ENCODE data around the gene SLC7A14. TPM values are rescaled to one million over a fixed set of nuclear protein-coding genes. Genes with fewer than 3 reads are reported as not detected.

SLC7A14 gene
- total and polyA plus RNA-seq, 9 donors: under 0.01 to 0.62 (median 0.20) TPM; not detected in 2

DNA sequence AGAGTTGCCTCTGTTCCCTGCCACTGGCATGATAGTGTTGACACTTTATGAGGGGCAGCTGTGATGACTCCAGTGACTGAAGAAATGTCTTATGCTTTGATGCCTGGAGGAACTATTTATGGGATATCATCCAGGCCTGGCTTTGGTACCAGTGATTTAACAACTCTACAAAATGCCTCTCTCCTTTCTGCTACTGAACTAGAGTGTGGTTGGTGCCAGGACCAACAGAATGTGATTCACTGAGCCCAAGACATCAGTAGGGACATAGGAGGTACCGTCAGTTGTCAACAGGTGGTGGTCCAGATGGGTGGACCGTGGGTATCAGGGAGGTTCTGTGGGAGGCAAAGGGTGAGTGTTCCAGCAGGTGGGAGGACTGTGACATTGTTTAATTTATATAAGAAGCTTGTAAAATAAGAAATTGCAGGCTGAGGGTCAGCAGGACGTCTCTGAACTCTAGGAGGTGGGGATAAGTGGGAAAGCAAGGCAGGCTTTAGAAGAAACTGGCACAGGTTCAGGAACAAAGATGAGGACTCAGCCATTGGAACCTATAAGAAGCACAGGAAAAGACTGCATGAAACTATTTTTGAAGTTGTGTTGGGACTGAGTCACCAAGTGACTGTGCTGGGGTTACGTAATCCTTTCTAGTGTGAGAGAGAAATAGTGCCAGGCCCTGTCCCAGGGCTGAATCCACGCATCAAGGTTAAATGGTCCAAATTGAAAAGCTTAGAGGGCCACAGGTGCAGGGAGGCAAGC lies 28.5 kb upstream of the SLC7A14 start:
- H3K4me1 ChIP-seq (ENCODE audit: control insufficient read depth, insufficient read depth, low read length): no peaks in the 10 kb centered on the region
- WGBS (ENCODE audit: insufficient coverage): 52% methylated on average over 5 of the region's 5 CpGs

GRCh38 chr3:170611751-170612150 lies 25.9 kb upstream of the SLC7A14 start:
- H3K9me3 ChIP-seq (replicated peaks; ENCODE audit: control insufficient read depth, low read depth, low read length): no peaks in the 10 kb centered on the region
- H3K27ac ChIP-seq (ENCODE audit: low read length): no peak overlapping the region
- no peak for DNase-seq
- no peaks in the 10 kb centered on the region for H3K36me3 ChIP-seq (ENCODE audit: control insufficient read depth, insufficient read depth, low read length)
- no peaks in the 10 kb centered on the region for H3K4me1 ChIP-seq (ENCODE audit: control insufficient read depth, insufficient read depth, low read length)
- no CpG with 5 or more reads among the region's 2 CpGs for WGBS (ENCODE audit: insufficient coverage)
- H3K4me3 ChIP-seq (ENCODE audit: low read length): no peak overlapping the region
- no peaks in the 10 kb centered on the region for H3K27me3 ChIP-seq (ENCODE audit: control insufficient read depth, insufficient read depth, low read length)

More for the DNA sequence above, 28.5 kb upstream of the SLC7A14 start:
- DNase-seq: no peak
- no peak overlapping the region for H3K4me3 ChIP-seq (ENCODE audit: low read length)
- H3K27me3 ChIP-seq (ENCODE audit: control insufficient read depth, insufficient read depth, low read length): no peaks in the 10 kb centered on the region
- no peaks in the 10 kb centered on the region for H3K36me3 ChIP-seq (ENCODE audit: control insufficient read depth, insufficient read depth, low read length)
- no peaks in the 10 kb centered on the region for H3K9me3 ChIP-seq (replicated peaks; ENCODE audit: control insufficient read depth, low read depth, low read length)
- H3K27ac ChIP-seq (ENCODE audit: low read length): no peak overlapping the region

- Histone ChIP-seq H3K4me1 (ENCODE audit: control insufficient read depth, insufficient read depth, low read length) (no peaks in the 10 kb centered on the region), H3K27me3 (ENCODE audit: control insufficient read depth, insufficient read depth, low read length) (no peaks in the 10 kb centered on the region), H3K9me3 (replicated peaks; ENCODE audit: control insufficient read depth, low read depth, low read length) (no peaks in the 10 kb centered on the region), H3K36me3 (ENCODE audit: control insufficient read depth, insufficient read depth, low read length) (no peaks in the 10 kb centered on the region), H3K4me3 (ENCODE audit: low read length) (no peak overlapping the region), H3K27ac (ENCODE audit: low read length) (no peak overlapping the region)
- no peak for DNase-seq
- WGBS (ENCODE audit: insufficient coverage): 75% methylated on average over 2 of the region's 8 CpGs
Measured at GRCh38 chr3:170610321-170610884, 24.5 kb upstream of the SLC7A14 start.

- no peak overlapping the region for H3K4me3 ChIP-seq (ENCODE audit: low read length)
- H3K4me1 ChIP-seq (ENCODE audit: control insufficient read depth, insufficient read depth, low read length): no peaks in the 10 kb centered on the region
- no peaks in the 10 kb centered on the region for H3K36me3 ChIP-seq (ENCODE audit: control insufficient read depth, insufficient read depth, low read length)
- WGBS (ENCODE audit: insufficient coverage): no CpG with 5 or more reads among the region's 1 CpG
- no peak for DNase-seq
- no peaks in the 10 kb centered on the region for H3K27me3 ChIP-seq (ENCODE audit: control insufficient read depth, insufficient read depth, low read length)
- H3K9me3 ChIP-seq (replicated peaks; ENCODE audit: control insufficient read depth, low read depth, low read length): no peaks in the 10 kb centered on the region
- H3K27ac ChIP-seq (ENCODE audit: low read length): no peak overlapping the region
Measured at GRCh38 chr3:170608475-170608874, 22.6 kb upstream of the SLC7A14 start.

DNA sequence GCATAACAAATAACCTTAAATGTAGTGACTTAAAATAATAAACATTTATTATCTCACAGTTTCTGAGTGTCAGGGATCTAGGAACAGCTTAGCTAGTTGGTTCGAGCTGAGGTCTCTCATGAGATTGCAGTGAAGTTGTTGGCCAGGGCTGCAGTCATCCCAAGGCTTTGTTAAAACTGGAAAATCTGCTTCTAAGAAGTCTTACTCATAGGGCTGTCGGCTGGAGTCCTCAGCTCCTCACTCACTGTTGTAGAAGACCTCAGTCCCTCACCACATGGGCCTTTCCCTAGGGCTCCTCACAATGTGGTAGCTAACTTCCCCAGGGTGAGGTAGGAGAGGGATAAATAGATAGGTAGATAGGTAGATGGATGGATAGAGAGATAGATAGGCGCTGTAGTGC lies 20.8 kb upstream of the SLC7A14 start:
- no peaks in the 10 kb centered on the region for H3K9me3 ChIP-seq (replicated peaks; ENCODE audit: control insufficient read depth, low read depth, low read length)
- no peaks in the 10 kb centered on the region for H3K4me1 ChIP-seq (ENCODE audit: control insufficient read depth, insufficient read depth, low read length)
- 57% methylated on average over 2 of the region's 3 CpGs for WGBS (ENCODE audit: insufficient coverage)
- DNase-seq: no peak
- no peaks in the 10 kb centered on the region for H3K27me3 ChIP-seq (ENCODE audit: control insufficient read depth, insufficient read depth, low read length)
- H3K36me3 ChIP-seq (ENCODE audit: control insufficient read depth, insufficient read depth, low read length): no peaks in the 10 kb centered on the region
- no peak overlapping the region for H3K4me3 ChIP-seq (ENCODE audit: low read length)
- H3K27ac ChIP-seq (ENCODE audit: low read length): no peak overlapping the region

- Histone ChIP-seq H3K9me3 (replicated peaks; ENCODE audit: control insufficient read depth, low read depth, low read length) (no peaks in the 10 kb centered on the region), H3K27me3 (ENCODE audit: control insufficient read depth, insufficient read depth, low read length) (no peaks in the 10 kb centered on the region), H3K4me3 (ENCODE audit: low read length) (no peak overlapping the region), H3K36me3 (ENCODE audit: control insufficient read depth, insufficient read depth, low read length) (no peaks in the 10 kb centered on the region), H3K4me1 (ENCODE audit: control insufficient read depth, insufficient read depth, low read length) (no peaks in the 10 kb centered on the region), H3K27ac (ENCODE audit: low read length) (no peak overlapping the region)
- no peak for DNase-seq
Measured at GRCh38 chr3:170605490-170605889, 19.6 kb upstream of the SLC7A14 start.

DNA sequence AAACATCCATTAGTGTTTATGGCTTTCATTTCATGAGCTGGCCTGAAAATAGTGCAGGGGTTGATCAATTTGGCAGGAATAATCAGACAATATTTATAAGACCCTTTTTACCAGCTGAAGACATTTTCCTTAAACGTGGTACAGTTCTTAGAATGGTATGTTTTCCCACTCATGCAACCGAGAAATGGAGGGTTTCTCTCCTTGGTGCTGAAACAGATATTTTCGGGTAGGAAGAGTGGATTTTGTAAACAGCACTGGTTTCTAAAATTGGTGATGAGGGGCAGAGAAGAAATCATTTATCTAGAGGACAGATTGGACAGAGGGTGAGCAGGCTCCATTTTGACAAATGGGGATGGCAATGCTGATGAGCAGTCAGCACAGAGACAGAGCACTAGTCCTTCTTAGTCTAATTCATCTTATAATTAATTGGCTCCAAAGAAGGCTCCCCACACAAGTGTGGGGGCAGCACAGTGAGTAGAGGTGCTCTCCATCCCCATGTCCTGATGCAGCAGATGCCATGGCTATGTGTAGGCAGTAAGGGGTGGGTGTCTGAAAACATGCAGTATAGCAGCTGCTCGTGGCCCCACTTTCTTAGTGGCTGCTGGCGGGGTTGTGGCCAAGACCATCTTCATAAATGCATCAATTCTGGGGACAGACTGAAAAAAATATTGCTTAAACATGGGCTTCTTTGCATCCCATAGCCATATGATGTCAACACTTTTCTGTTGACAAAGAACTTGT lies 18.1 kb upstream of the SLC7A14 start:
- Histone ChIP-seq H3K27ac (ENCODE audit: low read length) (no peak overlapping the region), H3K4me1 (ENCODE audit: control insufficient read depth, insufficient read depth, low read length) (no peaks in the 10 kb centered on the region), H3K27me3 (ENCODE audit: control insufficient read depth, insufficient read depth, low read length) (no peaks in the 10 kb centered on the region), H3K9me3 (replicated peaks; ENCODE audit: control insufficient read depth, low read depth, low read length) (no peaks in the 10 kb centered on the region), H3K36me3 (ENCODE audit: control insufficient read depth, insufficient read depth, low read length) (no peaks in the 10 kb centered on the region), H3K4me3 (ENCODE audit: low read length) (no peak overlapping the region)
- 17% methylated on average over 3 of the region's 5 CpGs for WGBS (ENCODE audit: insufficient coverage)
- DNase-seq: no peak

GRCh38 chr3:170602556-170602955 lies 16.7 kb upstream of the SLC7A14 start:
- no peak for DNase-seq
- WGBS (ENCODE audit: insufficient coverage): no CpG with 5 or more reads among the region's 1 CpG
- no peaks in the 10 kb centered on the region for H3K4me1 ChIP-seq (ENCODE audit: control insufficient read depth, insufficient read depth, low read length)
- no peaks in the 10 kb centered on the region for H3K27me3 ChIP-seq (ENCODE audit: control insufficient read depth, insufficient read depth, low read length)
- H3K9me3 ChIP-seq (replicated peaks; ENCODE audit: control insufficient read depth, low read depth, low read length): no peaks in the 10 kb centered on the region
- H3K27ac ChIP-seq (ENCODE audit: low read length): no peak overlapping the region
- H3K4me3 ChIP-seq (ENCODE audit: low read length): no peak overlapping the region
- H3K36me3 ChIP-seq (ENCODE audit: control insufficient read depth, insufficient read depth, low read length): no peaks in the 10 kb centered on the region

- Histone ChIP-seq H3K36me3 (ENCODE audit: control insufficient read depth, insufficient read depth, low read length) (no peaks in the 10 kb centered on the region), H3K4me1 (ENCODE audit: control insufficient read depth, insufficient read depth, low read length) (no peaks in the 10 kb centered on the region), H3K4me3 (ENCODE audit: low read length) (no peak overlapping the region), H3K9me3 (replicated peaks; ENCODE audit: control insufficient read depth, low read depth, low read length) (no peaks in the 10 kb centered on the region), H3K27ac (ENCODE audit: low read length) (no peak overlapping the region), H3K27me3 (ENCODE audit: control insufficient read depth, insufficient read depth, low read length) (no peaks in the 10 kb centered on the region)
- 0% methylated on average over 1 of the region's 4 CpGs for WGBS (ENCODE audit: insufficient coverage)
- no peak for DNase-seq
Measured at GRCh38 chr3:170600005-170600624, 14.2 kb upstream of the SLC7A14 start.

- no peaks in the 10 kb centered on the region for H3K4me1 ChIP-seq (ENCODE audit: control insufficient read depth, insufficient read depth, low read length)
- DNase-seq: no peak
- H3K36me3 ChIP-seq (ENCODE audit: control insufficient read depth, insufficient read depth, low read length): no peaks in the 10 kb centered on the region
- no peaks in the 10 kb centered on the region for H3K9me3 ChIP-seq (replicated peaks; ENCODE audit: control insufficient read depth, low read depth, low read length)
- no CpG with 5 or more reads among the region's 1 CpG for WGBS (ENCODE audit: insufficient coverage)
- no peaks in the 10 kb centered on the region for H3K27me3 ChIP-seq (ENCODE audit: control insufficient read depth, insufficient read depth, low read length)
- no peak overlapping the region for H3K27ac ChIP-seq (ENCODE audit: low read length)
- no peak overlapping the region for H3K4me3 ChIP-seq (ENCODE audit: low read length)
Measured at GRCh38 chr3:170599091-170599490, 13.2 kb upstream of the SLC7A14 start.
